OCI-LY3 (cell line): Measurements from ENCODE around the gene ZNF185.

Experiments
- H2AFZ ChIP-seq: fragments of 200-600, 300-600 bp; shearing (Covaris generic); 2 replicates; pipeline ENCODE4 v1.6.0; 2014; ENCODE audit warnings: antibody characterized with exemption, low read depth, low read length
- H3K27ac ChIP-seq: fragments of 200-600, 300-600 bp; sonication (generic); 2 replicates; pipeline ENCODE4 v1.5.1; 2014; ENCODE audit warnings: mild to moderate bottlenecking, low read length, moderate library complexity, mixed read lengths
- H3K27me3 ChIP-seq: fragments of 200-600, 300-600 bp; sonication (generic); 2 replicates; pipeline ENCODE4 v1.6.1; 2014; ENCODE audit warnings: low read depth, low read length, mixed read lengths
- H3K36me3 ChIP-seq: fragments of 200-600, 300-600 bp; sonication (generic); replicated peaks from 2 replicates; pipeline ENCODE3; 2014; ENCODE audit warnings: low read depth, low read length, mixed read lengths
- H3K4me1 ChIP-seq: fragments of 300-600, 200-600 bp; sonication (generic); 2 replicates; pipeline ENCODE4 v1.6.1; 2014; ENCODE audit warnings: low read length, mixed read lengths
- H3K4me2 ChIP-seq: fragments of 200-600, 300-600 bp; sonication (generic); 2 replicates; pipeline ENCODE4 v1.6.1; 2014; ENCODE audit warnings: low read length, mixed read lengths
- H3K4me3 ChIP-seq: fragments of 300-600, 200-600 bp; sonication (generic); 2 replicates; pipeline ENCODE4 v1.5.1; 2014; ENCODE audit warnings: antibody characterized with exemption, mild to moderate bottlenecking, low read length, moderate library complexity
- H3K79me2 ChIP-seq: fragments of 300-600, 200-600 bp; shearing (Covaris generic); 2 replicates; pipeline ENCODE4 v1.6.1; 2014; ENCODE audit warnings: mild to moderate bottlenecking, low read length, mixed read lengths
- H3K9ac ChIP-seq: fragments of 300-600, 200-600 bp; shearing (Covaris generic); 2 replicates; pipeline ENCODE4 v1.6.0; 2014; ENCODE audit warnings: mild to moderate bottlenecking, low read length, moderate library complexity
- H3K9me3 ChIP-seq: fragments of 200-600, 300-600 bp; shearing (Covaris generic); 2 replicates; pipeline ENCODE4 v1.6.1; 2014; ENCODE audit warnings: low read length, mixed read lengths; ENCODE audit not compliant: insufficient read depth
- H4K20me1 ChIP-seq: fragments of 200-600, 300-600 bp; sonication (generic); 2 replicates; pipeline ENCODE4 v1.6.1; 2016; ENCODE audit warnings: low read length, mixed read lengths; ENCODE audit not compliant: insufficient read depth
- CTCF ChIP-seq: fragments of 200-600, 300-600 bp; sonication (generic); IDR thresholded peaks from 2 replicates; pipeline ENCODE4 v1.5.1; 2014; ENCODE audit warnings: antibody characterized with exemption, low read length, low read depth
- EZH2phosphoT487 ChIP-seq: fragments of 200-600 bp; shearing (Covaris generic); IDR thresholded peaks from 2 replicates; pipeline ENCODE4 v1.6.1; 2018; ENCODE audit warnings: antibody characterized with exemption, mixed run types, low read depth

The ZNF185 gene

GRCh38 chrX:152878976-152879755, 18.7 kb upstream of the ZNF185 start:
- Histone ChIP-seq H3K4me3 (no peak overlapping the region), H3K36me3 (no peaks in the 10 kb centered on the region), H3K9me3 (no peaks in the 10 kb centered on the region), H3K79me2 (no peaks in the 10 kb centered on the region), H3K9ac (no peak overlapping the region), H2AFZ (no peak overlapping the region), H3K27ac (no peak overlapping the region), H3K4me1 (no peaks in the 10 kb centered on the region), H3K27me3 (no peaks in the 10 kb centered on the region), H3K4me2 (no peak overlapping the region), H4K20me1 (no peaks in the 10 kb centered on the region)
- no peak for TF ChIP-seq CTCF
- no peak for TF ChIP-seq EZH2phosphoT487

DNA sequence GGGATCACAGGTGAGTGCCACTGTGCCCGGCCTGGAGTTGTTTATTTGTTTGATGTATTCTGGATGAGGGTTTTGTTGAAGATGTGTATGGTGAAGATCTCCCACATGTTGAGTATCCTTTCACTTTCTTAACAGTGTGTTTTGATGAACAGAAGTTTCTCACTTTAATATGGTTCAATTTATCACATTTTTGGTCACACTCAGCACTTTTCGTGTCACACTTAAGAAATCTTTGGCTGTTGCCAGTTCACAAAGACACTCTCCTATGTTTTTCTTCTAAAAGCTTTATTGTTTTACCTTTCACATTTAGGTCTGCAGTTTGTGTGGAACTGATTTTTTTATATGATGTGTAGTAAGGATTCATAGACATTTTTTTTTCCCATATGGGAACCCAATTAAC, 16.6 kb upstream of the ZNF185 start:
- no peak overlapping the region for H3K27ac ChIP-seq
- H3K9ac ChIP-seq = no peak overlapping the region
- no peaks in the 10 kb centered on the region for H3K9me3 ChIP-seq
- no peaks in the 10 kb centered on the region for H3K79me2 ChIP-seq
- H4K20me1 ChIP-seq = no peaks in the 10 kb centered on the region
- no peaks in the 10 kb centered on the region for H3K4me1 ChIP-seq
- H2AFZ ChIP-seq = no peak overlapping the region
- no peaks in the 10 kb centered on the region for H3K36me3 ChIP-seq
- H3K27me3 ChIP-seq = no peaks in the 10 kb centered on the region
- TF ChIP-seq EZH2phosphoT487 (no peak), CTCF (no peak)
- H3K4me2 ChIP-seq = no peak overlapping the region
- no peak overlapping the region for H3K4me3 ChIP-seq

GRCh38 chrX:152884171-152884570, 13.7 kb upstream of the ZNF185 start:
- TF ChIP-seq CTCF = no peak
- TF ChIP-seq EZH2phosphoT487 = no peak
- Histone ChIP-seq H3K27me3 (no peaks in the 10 kb centered on the region), H3K9me3 (no peaks in the 10 kb centered on the region), H2AFZ (no peak overlapping the region), H4K20me1 (no peaks in the 10 kb centered on the region), H3K4me1 (no peaks in the 10 kb centered on the region), H3K79me2 (no peaks in the 10 kb centered on the region), H3K4me3 (no peak overlapping the region), H3K4me2 (no peak overlapping the region), H3K36me3 (no peaks in the 10 kb centered on the region), H3K27ac (no peak overlapping the region), H3K9ac (no peak overlapping the region)

DNA sequence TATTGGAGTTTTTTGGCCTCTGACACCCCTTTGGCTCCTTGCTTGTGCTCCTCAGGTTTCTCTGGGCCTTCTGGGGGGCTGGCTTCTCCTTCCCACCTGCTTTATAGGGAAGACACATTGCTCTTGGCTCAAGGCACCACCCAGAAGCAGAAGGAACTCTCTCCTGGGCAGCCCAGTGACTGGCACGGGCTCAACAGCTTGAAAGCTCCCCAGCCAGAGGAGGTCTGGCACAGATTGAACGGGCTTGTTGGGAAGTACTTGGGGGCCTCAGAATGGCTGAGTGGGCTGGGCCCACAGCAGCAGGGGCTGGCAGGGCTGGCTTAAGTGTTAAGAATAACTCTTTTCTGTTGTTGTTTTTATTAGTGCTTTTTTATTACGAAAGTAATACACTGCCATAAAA, 11.2 kb upstream of the ZNF185 start:
- Histone ChIP-seq H3K27ac (no peak overlapping the region), H3K79me2 (no peaks in the 10 kb centered on the region), H4K20me1 (no peaks in the 10 kb centered on the region), H3K27me3 (peaks cover 10% of the 10 kb centered on the region), H3K4me2 (no peak overlapping the region), H3K9me3 (no peaks in the 10 kb centered on the region), H3K36me3 (no peaks in the 10 kb centered on the region), H3K4me3 (no peak overlapping the region), H2AFZ (no peak overlapping the region), H3K4me1 (no peaks in the 10 kb centered on the region), H3K9ac (no peak overlapping the region)
- TF ChIP-seq EZH2phosphoT487 = no peak
- no peak for TF ChIP-seq CTCF
